SK-N-SH (cell line): ENCODE measurements around the gene TPRA1. TPM values are rescaled to one million over a fixed set of nuclear protein-coding genes. Genes with fewer than 3 reads are reported as not detected.

ENCODE experiments used
- CTCF ChIA-PET: fragments of 300-600, 350-600 bp; formaldehyde crosslinking; extraction: SDS; loops from one replicate; lab custom pipeline; 2021; lab: Yijun Ruan, JAX
- POLR2A ChIA-PET: fragments of 350-600 bp; sonication (Branson Sonifier 250); formaldehyde crosslinking; extraction: SDS; loops from one replicate; lab custom pipeline; 2020; ENCODE audit warnings: antibody characterized with exemption, inconsistent platforms; lab: Yijun Ruan, JAX
- DNase-seq: peaks from one replicate; pipeline ENCODE4 v3.0.0; 2012
- H2AFZ ChIP-seq: fragments of 200-600 bp; sonication (generic); 2 replicates; pipeline ENCODE4 v1.8.1; 2016; ENCODE audit warnings: antibody characterized with exemption, mild to moderate bottlenecking, low read depth
- H3F3A ChIP-seq: fragments of 200-600 bp; sonication (generic); replicated peaks from 2 replicates; pipeline ENCODE3; 2016; ENCODE audit warnings: antibody characterized with exemption, mild to moderate bottlenecking; ENCODE audit not compliant: insufficient read depth
- H3K27ac ChIP-seq, 2 experiments: fragments of 200-500 bp in 1 of 2; fragments of 200-600 bp in 1 of 2; sonication (Bioruptor generic) in 1 of 2; sonication (generic), shearing (Covaris generic) in 1 of 2; 2 replicates each; pipeline versions ENCODE4 v1.5.1 to v1.6.1; 2014 to 2016; ENCODE audit warnings: low read depth in 2 of 2, inconsistent platforms in 1 of 2, low read length in 1 of 2, mild to moderate bottlenecking in 1 of 2, mixed read lengths in 1 of 2
- H3K27me3 ChIP-seq: fragments of 200-600 bp; sonication (generic), shearing (Covaris generic); 2 replicates; pipeline ENCODE4 v1.6.1; 2016; ENCODE audit warnings: mixed run types; ENCODE audit not compliant: insufficient read depth
- H3K36me3 ChIP-seq, 2 experiments: fragments of 200-500 bp in 1 of 2; fragments of 200-600 bp in 1 of 2; sonication (Bioruptor generic) in 1 of 2; sonication (generic) in 1 of 2; replicated peaks in 1 of 2; 2 replicates each; pipeline versions ENCODE3 to v1.5.1; 2014 to 2016; ENCODE audit warnings: low read length in 1 of 2, mild to moderate bottlenecking in 1 of 2; ENCODE audit not compliant: insufficient read depth in 2 of 2, control insufficient read depth in 1 of 2
- H3K4me1 ChIP-seq, 2 experiments: fragments of 200-500 bp in 1 of 2; fragments of 200-600 bp in 1 of 2; sonication (Bioruptor generic) in 1 of 2; sonication (generic), shearing (Covaris generic) in 1 of 2; 2 replicates each; pipeline versions ENCODE4 v1.5.1 to v1.6.1; 2014 to 2016; ENCODE audit warnings: low read depth in 1 of 2, low read length in 1 of 2, mixed run types in 1 of 2; ENCODE audit not compliant: insufficient read depth in 2 of 2, control insufficient read depth in 1 of 2
- H3K4me2 ChIP-seq: fragments of 200-600 bp; sonication (generic), shearing (Covaris generic); 2 replicates; pipeline ENCODE4 v1.6.1; 2017; ENCODE audit warnings: mixed run types
- H3K4me3 ChIP-seq, 2 experiments: fragments of 200-500 bp in 1 of 2; fragments of 200-600 bp in 1 of 2; sonication (Bioruptor generic) in 1 of 2; sonication (generic), shearing (Covaris generic) in 1 of 2; 2 replicates each; pipeline versions ENCODE4 v1.5.1 to v1.8.1; 2014 to 2016; ENCODE audit warnings: low read depth in 2 of 2, inconsistent platforms in 1 of 2, low read length in 1 of 2, mild to moderate bottlenecking in 1 of 2, mixed read lengths in 1 of 2, moderate library complexity in 1 of 2
- H3K79me2 ChIP-seq: fragments of 200-600 bp; sonication (generic); 2 replicates; pipeline ENCODE4 v1.8.1; 2017; ENCODE audit warnings: mild to moderate bottlenecking; ENCODE audit not compliant: insufficient read depth
- H3K9ac ChIP-seq: fragments of 200-600 bp; sonication (generic); 2 replicates; pipeline ENCODE4 v1.6.1; 2017; ENCODE audit warnings: mixed run types
- H3K9me2 ChIP-seq: fragments of 200-600 bp; sonication (generic); 2 replicates; pipeline ENCODE4 v1.6.1; 2017; ENCODE audit warnings: mixed run types
- H3K9me3 ChIP-seq: fragments of 200-600 bp; sonication (generic); 2 replicates; pipeline ENCODE4 v1.6.1; 2017; ENCODE audit warnings: mixed run types, mild to moderate bottlenecking, moderate library complexity
- H4K20me1 ChIP-seq: fragments of 200-600 bp; sonication (generic); 2 replicates; pipeline ENCODE4 v1.6.1; 2017; ENCODE audit warnings: mild to moderate bottlenecking, mixed run types; ENCODE audit not compliant: insufficient read depth
- CHD2 ChIP-seq: fragments of 150-350 bp; IDR thresholded peaks from 2 replicates; pipeline ENCODE4 v1.6.1; 2018; ENCODE audit warnings: low read length; ENCODE audit not compliant: partially characterized antibody
- EZH2phosphoT487 ChIP-seq: fragments of 200-600 bp; sonication (generic); IDR thresholded peaks from 2 replicates; pipeline ENCODE4 v1.6.1; 2017; ENCODE audit warnings: low read depth, mixed run types, mild to moderate bottlenecking, antibody characterized with exemption, moderate library complexity, borderline replicate concordance
- FOXM1 ChIP-seq: IDR thresholded peaks from 2 replicates; pipeline ENCODE4 v1.4.0; 2012; ENCODE audit warnings: low read depth, mild to moderate bottlenecking
- GATA2 ChIP-seq: sonication (generic); formaldehyde crosslinking; IDR thresholded peaks from 2 replicates; pipeline ENCODE4 v1.5.0; 2020; ENCODE audit warnings: mild to moderate bottlenecking, missing genetic modification reagents
- MEF2A ChIP-seq: IDR thresholded peaks from 2 replicates; pipeline ENCODE4 v1.4.0; 2012; ENCODE audit warnings: low read depth, borderline replicate concordance
- MXI1 ChIP-seq: IDR thresholded peaks from 2 replicates; pipeline ENCODE4 v1.6.1; 2012; ENCODE audit warnings: mild to moderate bottlenecking, low read depth, low read length, improper control_type of control experiment
- SIN3A ChIP-seq: IDR thresholded peaks from 2 replicates; pipeline ENCODE4 v1.6.1; 2012; ENCODE audit warnings: low read depth, mild to moderate bottlenecking, low read length, moderate library complexity, borderline replicate concordance
- SMC3 ChIP-seq: IDR thresholded peaks from 2 replicates; pipeline ENCODE4 v1.6.1; 2012; ENCODE audit warnings: low read depth, low read length, improper control_type of control experiment
- WGBS: methylation state at CpG from one replicate; pipeline ENCODE4 v1.1.6; 2017; ENCODE audit warnings: low lambda C conversion rate; 5-methylcytosine and 5-hydroxymethylcytosine counted together
- polyA plus RNA-seq, 3 experiments: library from polyadenylated mRNA; depleted of rRNA; stranded (reverse); fragments of >200 nt; gene quantifications; 2 replicates each; pipeline ENCODE4 v1.2.3, GENCODE V29; 2012
- TF ChIP-seq, protein P1 (sequence below): IDR thresholded peaks from 2 replicates; pipeline ENCODE4 v1.6.1; 2012; ENCODE audit warnings: mild to moderate bottlenecking, low read depth, low read length, moderate library complexity
- TF ChIP-seq, protein P2 (sequence below): IDR thresholded peaks from 2 replicates; pipeline ENCODE4 v1.4.0; 2012; ENCODE audit warnings: low read depth, borderline replicate concordance
- TF ChIP-seq, protein P3 (sequence below): IDR thresholded peaks from 2 replicates; pipeline ENCODE4; 2012
- TF ChIP-seq, protein P4 (sequence below): fragments of 200-600 bp; sonication (generic); IDR thresholded peaks from 2 replicates; pipeline ENCODE4 v1.6.1; 2017; ENCODE audit warnings: antibody characterized with exemption, mild to moderate bottlenecking, moderate library complexity

TPRA1 gene
- polyA plus RNA-seq, 1 of the 3 experiments (the other 2 are of a cell fraction), result 26.3 TPM

- POLR2A ChIA-PET, result no interaction called here
- H3K27ac ChIP-seq, result no peak overlapping the region
- CTCF ChIA-PET, result interaction anchor here (10.7 kb wide), 1 partner anchor 12 kb away, joined by 72 read pairs; no protein-coding TSS in a partner anchor
- no peak overlapping the region for H3K4me3 ChIP-seq
- peaks cover 0 to 37% of the 10 kb centered on the region in 2 experiments; a peak in 1 of 4 replicates for H3K4me1 ChIP-seq
- H3K9me2 ChIP-seq, result no peaks in the 10 kb centered on the region
- H2AFZ ChIP-seq, result no peak overlapping the region
- no peaks in the 10 kb centered on the region for H3K27me3 ChIP-seq
- DNase-seq, result no peak
- TF ChIP-seq, protein P1, sequence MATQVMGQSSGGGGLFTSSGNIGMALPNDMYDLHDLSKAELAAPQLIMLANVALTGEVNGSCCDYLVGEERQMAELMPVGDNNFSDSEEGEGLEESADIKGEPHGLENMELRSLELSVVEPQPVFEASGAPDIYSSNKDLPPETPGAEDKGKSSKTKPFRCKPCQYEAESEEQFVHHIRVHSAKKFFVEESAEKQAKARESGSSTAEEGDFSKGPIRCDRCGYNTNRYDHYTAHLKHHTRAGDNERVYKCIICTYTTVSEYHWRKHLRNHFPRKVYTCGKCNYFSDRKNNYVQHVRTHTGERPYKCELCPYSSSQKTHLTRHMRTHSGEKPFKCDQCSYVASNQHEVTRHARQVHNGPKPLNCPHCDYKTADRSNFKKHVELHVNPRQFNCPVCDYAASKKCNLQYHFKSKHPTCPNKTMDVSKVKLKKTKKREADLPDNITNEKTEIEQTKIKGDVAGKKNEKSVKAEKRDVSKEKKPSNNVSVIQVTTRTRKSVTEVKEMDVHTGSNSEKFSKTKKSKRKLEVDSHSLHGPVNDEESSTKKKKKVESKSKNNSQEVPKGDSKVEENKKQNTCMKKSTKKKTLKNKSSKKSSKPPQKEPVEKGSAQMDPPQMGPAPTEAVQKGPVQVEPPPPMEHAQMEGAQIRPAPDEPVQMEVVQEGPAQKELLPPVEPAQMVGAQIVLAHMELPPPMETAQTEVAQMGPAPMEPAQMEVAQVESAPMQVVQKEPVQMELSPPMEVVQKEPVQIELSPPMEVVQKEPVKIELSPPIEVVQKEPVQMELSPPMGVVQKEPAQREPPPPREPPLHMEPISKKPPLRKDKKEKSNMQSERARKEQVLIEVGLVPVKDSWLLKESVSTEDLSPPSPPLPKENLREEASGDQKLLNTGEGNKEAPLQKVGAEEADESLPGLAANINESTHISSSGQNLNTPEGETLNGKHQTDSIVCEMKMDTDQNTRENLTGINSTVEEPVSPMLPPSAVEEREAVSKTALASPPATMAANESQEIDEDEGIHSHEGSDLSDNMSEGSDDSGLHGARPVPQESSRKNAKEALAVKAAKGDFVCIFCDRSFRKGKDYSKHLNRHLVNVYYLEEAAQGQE, result no peak
- TF ChIP-seq FOXM1 (no peak), CHD2 (no peak), MEF2A (no peak), MXI1 (no peak), SMC3 (no peak), SIN3A (no peak), EZH2phosphoT487 (no peak), GATA2 (CRISPR knock-in tag) (no peak)
- TF ChIP-seq, protein P2, sequence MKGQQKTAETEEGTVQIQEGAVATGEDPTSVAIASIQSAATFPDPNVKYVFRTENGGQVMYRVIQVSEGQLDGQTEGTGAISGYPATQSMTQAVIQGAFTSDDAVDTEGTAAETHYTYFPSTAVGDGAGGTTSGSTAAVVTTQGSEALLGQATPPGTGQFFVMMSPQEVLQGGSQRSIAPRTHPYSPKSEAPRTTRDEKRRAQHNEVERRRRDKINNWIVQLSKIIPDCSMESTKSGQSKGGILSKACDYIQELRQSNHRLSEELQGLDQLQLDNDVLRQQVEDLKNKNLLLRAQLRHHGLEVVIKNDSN, result no peak
- TF ChIP-seq, protein P3, sequence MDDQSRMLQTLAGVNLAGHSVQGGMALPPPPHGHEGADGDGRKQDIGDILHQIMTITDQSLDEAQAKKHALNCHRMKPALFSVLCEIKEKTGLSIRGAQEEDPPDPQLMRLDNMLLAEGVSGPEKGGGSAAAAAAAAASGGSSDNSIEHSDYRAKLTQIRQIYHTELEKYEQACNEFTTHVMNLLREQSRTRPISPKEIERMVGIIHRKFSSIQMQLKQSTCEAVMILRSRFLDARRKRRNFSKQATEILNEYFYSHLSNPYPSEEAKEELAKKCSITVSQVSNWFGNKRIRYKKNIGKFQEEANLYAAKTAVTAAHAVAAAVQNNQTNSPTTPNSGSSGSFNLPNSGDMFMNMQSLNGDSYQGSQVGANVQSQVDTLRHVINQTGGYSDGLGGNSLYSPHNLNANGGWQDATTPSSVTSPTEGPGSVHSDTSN, result no peak
- TF ChIP-seq, protein P4, sequence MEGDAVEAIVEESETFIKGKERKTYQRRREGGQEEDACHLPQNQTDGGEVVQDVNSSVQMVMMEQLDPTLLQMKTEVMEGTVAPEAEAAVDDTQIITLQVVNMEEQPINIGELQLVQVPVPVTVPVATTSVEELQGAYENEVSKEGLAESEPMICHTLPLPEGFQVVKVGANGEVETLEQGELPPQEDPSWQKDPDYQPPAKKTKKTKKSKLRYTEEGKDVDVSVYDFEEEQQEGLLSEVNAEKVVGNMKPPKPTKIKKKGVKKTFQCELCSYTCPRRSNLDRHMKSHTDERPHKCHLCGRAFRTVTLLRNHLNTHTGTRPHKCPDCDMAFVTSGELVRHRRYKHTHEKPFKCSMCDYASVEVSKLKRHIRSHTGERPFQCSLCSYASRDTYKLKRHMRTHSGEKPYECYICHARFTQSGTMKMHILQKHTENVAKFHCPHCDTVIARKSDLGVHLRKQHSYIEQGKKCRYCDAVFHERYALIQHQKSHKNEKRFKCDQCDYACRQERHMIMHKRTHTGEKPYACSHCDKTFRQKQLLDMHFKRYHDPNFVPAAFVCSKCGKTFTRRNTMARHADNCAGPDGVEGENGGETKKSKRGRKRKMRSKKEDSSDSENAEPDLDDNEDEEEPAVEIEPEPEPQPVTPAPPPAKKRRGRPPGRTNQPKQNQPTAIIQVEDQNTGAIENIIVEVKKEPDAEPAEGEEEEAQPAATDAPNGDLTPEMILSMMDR, result no peak
- TF ChIP-seq, all 33 proteins: peak for 0
- Histone ChIP-seq H3F3A (no peaks in the 10 kb centered on the region), H3K9ac (no peak overlapping the region), H3K36me3 (no peaks in the 10 kb centered on the region), H4K20me1 (no peaks in the 10 kb centered on the region), H3K4me2 (no peak overlapping the region), H3K79me2 (no peaks in the 10 kb centered on the region), H3K9me3 (no peaks in the 10 kb centered on the region)
- 62% methylated on average over 5 of the region's 7 CpGs for WGBS
These were observed 57.9 kb downstream of the TPRA1 start for GRCh38 chr3:127532561-127533203.
